BJ (cell line): ENCODE measurements around the gene GSDME. TPM values are rescaled to one million over a fixed set of nuclear protein-coding genes. Genes with fewer than 3 reads are reported as not detected.
A peak's percentile ranks its signal among the peaks of the same experiment; 100 is the strongest.

Experiments used
- CTCF ChIA-PET: fragments of 350-600 bp; formaldehyde crosslinking; extraction: SDS; loops from one replicate; lab custom pipeline; 2021; ENCODE audit warnings: antibody characterized with exemption, inconsistent platforms; lab: Yijun Ruan, JAX
- POLR2A ChIA-PET: fragments of 300-600 bp; sonication (Branson Sonifier 250); formaldehyde crosslinking; extraction: SDS; loops from one replicate; lab custom pipeline; 2021; ENCODE audit warnings: antibody characterized with exemption; lab: Charles Lee
- DNase-seq: peaks from one replicate; pipeline ENCODE4 v3.0.0-alpha.2; 2011; ENCODE audit warnings: low read depth
- H3K27me3 ChIP-seq: 2 replicates; pipeline ENCODE4 v1.6.0; 2011; ENCODE audit warnings: low read length; ENCODE audit not compliant: control insufficient read depth, insufficient read depth
- H3K36me3 ChIP-seq: 2 replicates; pipeline ENCODE4 v1.5.1; 2011; ENCODE audit warnings: low read length; ENCODE audit not compliant: control insufficient read depth, insufficient read depth
- H3K4me3 ChIP-seq: 2 replicates; pipeline ENCODE4 v1.5.1; 2011; ENCODE audit warnings: low read depth, mild to moderate bottlenecking, control low read depth, low read length
- polyA plus RNA-seq: library from polyadenylated mRNA; depleted of rRNA; stranded (reverse); fragments of >200 nt; gene quantifications from 2 replicates; pipeline ENCODE4 v1.2.3, GENCODE V29; 2011
- TF ChIP-seq, protein P1 (sequence below): IDR thresholded peaks from 2 replicates; pipeline ENCODE4 v1.5.1; 2011; ENCODE audit warnings: low read depth, mild to moderate bottlenecking, control low read depth, inconsistent platforms, low read length, moderate library complexity; ENCODE audit not compliant: insufficient read depth

GSDME gene
- polyA plus RNA-seq, 1 experiment = 44.3 TPM

DNA sequence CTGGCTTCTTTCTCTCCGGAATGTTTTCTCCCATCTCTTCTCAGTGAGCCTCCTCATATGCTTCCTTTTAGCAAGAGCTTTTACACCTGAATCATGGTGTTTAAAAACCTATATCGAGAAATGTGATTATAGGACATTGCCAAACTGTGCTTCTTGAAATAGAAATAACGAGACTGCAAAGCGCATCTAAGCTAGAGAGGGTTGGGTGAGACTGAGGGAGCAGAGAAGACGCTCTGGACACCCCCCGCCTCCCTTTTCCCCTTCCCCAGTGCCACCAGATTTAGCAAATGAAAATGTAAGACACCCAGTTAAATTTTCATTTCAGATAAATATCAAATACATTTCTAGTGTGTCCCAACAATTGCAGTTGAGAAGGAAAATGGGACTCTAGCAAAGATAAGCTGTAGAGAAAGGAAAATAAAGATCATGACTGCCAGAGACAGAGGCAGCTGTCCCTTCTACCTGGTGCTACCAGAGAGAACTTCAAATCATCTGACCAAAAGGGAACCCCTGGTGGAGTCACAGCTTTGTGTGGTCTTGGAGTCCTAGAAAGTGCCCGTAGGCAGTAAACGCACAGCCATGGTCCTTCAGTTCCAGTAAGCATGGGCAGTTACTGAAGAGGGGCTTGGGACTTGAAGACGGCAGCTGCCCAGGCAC is 14.6 kb downstream of the GSDME start:
- POLR2A ChIA-PET = interaction anchor here (0.6 kb wide), 1 partner anchor 45 kb away, joined by 3 read pairs; no protein-coding TSS in a partner anchor
- CTCF ChIA-PET = interaction anchor here (0.6 to 1.7 kb wide), 7 partner anchors 9 to 355 kb away, joined by 3 to 6 read pairs (median 3); no protein-coding TSS in a partner anchor
- Histone ChIP-seq H3K36me3 (peaks cover 5% of the 10 kb centered on the region; the same call in 1 of the 2 replicates), H3K27me3 (no peaks in the 10 kb centered on the region), H3K4me3 (no peak overlapping the region)
- no peak for DNase-seq
- TF ChIP-seq, protein P1, sequence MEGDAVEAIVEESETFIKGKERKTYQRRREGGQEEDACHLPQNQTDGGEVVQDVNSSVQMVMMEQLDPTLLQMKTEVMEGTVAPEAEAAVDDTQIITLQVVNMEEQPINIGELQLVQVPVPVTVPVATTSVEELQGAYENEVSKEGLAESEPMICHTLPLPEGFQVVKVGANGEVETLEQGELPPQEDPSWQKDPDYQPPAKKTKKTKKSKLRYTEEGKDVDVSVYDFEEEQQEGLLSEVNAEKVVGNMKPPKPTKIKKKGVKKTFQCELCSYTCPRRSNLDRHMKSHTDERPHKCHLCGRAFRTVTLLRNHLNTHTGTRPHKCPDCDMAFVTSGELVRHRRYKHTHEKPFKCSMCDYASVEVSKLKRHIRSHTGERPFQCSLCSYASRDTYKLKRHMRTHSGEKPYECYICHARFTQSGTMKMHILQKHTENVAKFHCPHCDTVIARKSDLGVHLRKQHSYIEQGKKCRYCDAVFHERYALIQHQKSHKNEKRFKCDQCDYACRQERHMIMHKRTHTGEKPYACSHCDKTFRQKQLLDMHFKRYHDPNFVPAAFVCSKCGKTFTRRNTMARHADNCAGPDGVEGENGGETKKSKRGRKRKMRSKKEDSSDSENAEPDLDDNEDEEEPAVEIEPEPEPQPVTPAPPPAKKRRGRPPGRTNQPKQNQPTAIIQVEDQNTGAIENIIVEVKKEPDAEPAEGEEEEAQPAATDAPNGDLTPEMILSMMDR = no peak

DNA sequence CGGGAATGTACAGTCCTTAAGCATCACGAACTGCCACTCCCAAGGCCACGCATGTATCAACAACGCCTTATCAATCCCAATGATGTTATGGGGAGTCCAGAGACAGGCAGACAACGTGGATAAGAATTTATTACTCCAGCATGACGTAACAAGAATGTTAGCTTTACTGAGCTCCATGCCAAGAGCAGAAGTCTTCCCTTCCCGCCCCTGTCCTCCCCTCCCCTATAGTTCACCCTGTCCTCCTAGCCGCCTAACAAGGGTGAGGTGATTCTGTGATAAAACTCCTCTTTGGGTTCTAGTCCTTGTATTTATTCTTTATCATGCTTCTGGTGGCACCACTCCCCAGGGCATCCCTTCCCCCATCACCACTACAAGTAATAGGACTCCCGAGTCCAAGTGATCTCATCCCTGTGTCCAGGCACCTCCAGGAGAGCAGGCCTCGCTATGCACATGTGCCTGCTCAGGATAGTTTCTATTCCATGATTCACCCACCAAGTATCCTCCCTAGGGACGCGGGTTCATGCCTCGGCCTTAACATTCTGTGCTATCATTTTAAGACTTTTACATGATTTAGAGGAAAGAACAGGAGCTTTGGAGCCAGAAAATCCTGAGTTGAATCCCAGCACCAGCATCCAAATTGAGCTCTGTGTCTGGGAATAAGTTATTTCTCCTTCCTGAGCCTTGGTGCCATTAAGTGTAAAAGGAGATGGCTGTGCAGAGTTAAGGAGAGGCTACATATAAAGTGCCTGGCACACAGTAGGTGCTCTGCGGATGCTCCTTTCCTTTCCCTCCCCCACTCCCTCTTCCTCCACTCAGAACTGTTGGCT is 15.4 kb downstream of the GSDME start:
- ChIA-PET POLR2A (interaction anchor here (0.6 kb wide), 2 partner anchors 23 to 44 kb away, joined by 3 read pairs; no protein-coding TSS in a partner anchor), CTCF (interaction anchor here (0.6 to 1.7 kb wide), 8 partner anchors 9 to 329 kb away, joined by 3 to 6 read pairs (median 3); no protein-coding TSS in a partner anchor)
- no peak overlapping the region for H3K4me3 ChIP-seq
- TF ChIP-seq, protein P1 = no peak
- peak; percentile 89 for DNase-seq
- H3K27me3 ChIP-seq = no peaks in the 10 kb centered on the region
- H3K36me3 ChIP-seq = peaks cover 5% of the 10 kb centered on the region; the same call in 1 of the 2 replicates

GRCh38 chr7:24740871-24741270 is 16.4 kb downstream of the GSDME start:
- no peak for DNase-seq
- POLR2A ChIA-PET = no interaction called here
- Histone ChIP-seq H3K36me3 (peaks cover 5% of the 10 kb centered on the region; the same call in 1 of the 2 replicates), H3K4me3 (no peak overlapping the region), H3K27me3 (no peaks in the 10 kb centered on the region)
- CTCF ChIA-PET = interaction anchor here (0.6 to 1.7 kb wide), 3 partner anchors 18 to 330 kb away, joined by 3 to 6 read pairs (median 3); no protein-coding TSS in a partner anchor
- TF ChIP-seq, protein P1 = no peak

DNA sequence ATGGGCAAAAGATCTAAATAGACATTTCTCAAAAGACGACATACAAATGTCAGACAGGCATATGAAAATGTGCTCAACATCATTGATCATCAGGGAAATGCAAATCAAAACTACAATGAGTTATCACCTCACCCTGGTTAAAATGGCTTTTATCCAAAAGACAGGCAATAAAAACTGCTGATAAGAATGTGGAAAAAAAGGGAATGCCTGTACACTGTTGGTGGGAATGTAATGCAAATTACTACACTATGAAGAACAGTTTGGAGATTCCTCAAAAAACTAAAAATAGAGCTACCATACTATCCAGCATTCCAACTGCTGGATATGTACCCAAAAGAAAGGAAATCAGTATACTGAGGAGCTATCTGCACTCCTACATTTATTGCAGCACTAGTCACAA is 18.0 kb downstream of the GSDME start:
- CTCF ChIA-PET = interaction anchor here (1.1 kb wide), 1 partner anchor 355 kb away, joined by 3 read pairs; no protein-coding TSS in a partner anchor
- no peak for DNase-seq
- Histone ChIP-seq H3K36me3 (peaks cover 1% of the 10 kb centered on the region; the same call in 1 of the 2 replicates), H3K27me3 (no peaks in the 10 kb centered on the region), H3K4me3 (no peak overlapping the region)
- POLR2A ChIA-PET = no interaction called here
- TF ChIP-seq, protein P1 = no peak
